HepG2 (cell line): ENCODE results near the gene PPARA. TPM values are rescaled to one million over a fixed set of nuclear protein-coding genes. Genes with fewer than 3 reads are reported as not detected.

ENCODE experiments used
- ATF1 ChIP-seq: IDR thresholded peaks from 2 replicates; pipeline ENCODE4 v1.6.1; 2016; ENCODE audit warnings: mild to moderate bottlenecking, control low read depth
- ERF ChIP-seq: IDR thresholded peaks from 2 replicates; pipeline ENCODE4 v1.6.1; 2018; ENCODE audit warnings: missing biosample characterization, missing genetic modification reagents
- EZH2 ChIP-seq: conservative IDR thresholded peaks from 2 replicates; pipeline ENCODE4 v1.6.1; 2012; ENCODE audit warnings: mild to moderate bottlenecking, low read depth, low read length, moderate library complexity
- HMG20A ChIP-seq: IDR thresholded peaks from 2 replicates; pipeline ENCODE4 v1.6.1; 2016; ENCODE audit warnings: borderline replicate concordance
- KLF6 ChIP-seq: IDR thresholded peaks from 2 replicates; pipeline ENCODE4 v1.8.0; 2016; ENCODE audit warnings: missing biosample characterization, missing genetic modification reagents
- MEF2D ChIP-seq: sonication (generic); formaldehyde crosslinking; IDR thresholded peaks from 2 replicates; pipeline ENCODE4 v1.5.1; 2020; ENCODE audit warnings: mild to moderate bottlenecking, missing genetic modification reagents
- NFE2 ChIP-seq: sonication (generic); formaldehyde crosslinking; IDR thresholded peaks from 2 replicates; pipeline ENCODE4 v1.4.0; 2020; ENCODE audit warnings: missing genetic modification reagents
- NR2C2 ChIP-seq: sonication (generic); formaldehyde crosslinking; IDR thresholded peaks from 2 replicates; pipeline ENCODE4 v1.4.0; 2020; ENCODE audit warnings: missing genetic modification reagents, mild to moderate bottlenecking, moderate library complexity, borderline replicate concordance
- PAWR ChIP-seq: sonication (generic); formaldehyde crosslinking; IDR thresholded peaks from 2 replicates; pipeline ENCODE4 v1.4.0; 2020; ENCODE audit warnings: missing genetic modification reagents, mild to moderate bottlenecking, borderline replicate concordance
- POLR2AphosphoS2 ChIP-seq: IDR thresholded peaks from 2 replicates; pipeline ENCODE4 v1.6.1; 2011; ENCODE audit warnings: low read depth, low read length, improper control_type of control experiment
- RBAK ChIP-seq: sonication (generic); formaldehyde crosslinking; IDR thresholded peaks from 2 replicates; pipeline ENCODE4 v1.5.1; 2020; ENCODE audit warnings: mild to moderate bottlenecking, missing genetic modification reagents
- THRA ChIP-seq: sonication (generic); formaldehyde crosslinking; IDR thresholded peaks from 2 replicates; pipeline ENCODE4 v1.4.0; 2020; ENCODE audit warnings: missing genetic modification reagents, borderline replicate concordance
- ZBTB1 ChIP-seq: sonication (generic); formaldehyde crosslinking; IDR thresholded peaks from 2 replicates; pipeline ENCODE4 v1.4.0; 2020; ENCODE audit warnings: missing genetic modification reagents, borderline replicate concordance
- ZNF720 ChIP-seq: sonication (generic); formaldehyde crosslinking; IDR thresholded peaks from 2 replicates; pipeline ENCODE4 v1.4.0; 2020; ENCODE audit warnings: missing genetic modification reagents
- ZNF747 ChIP-seq: sonication (generic); formaldehyde crosslinking; IDR thresholded peaks from 2 replicates; pipeline ENCODE4 v1.8.1; 2023; ENCODE audit warnings: missing genetic modification reagents, mild to moderate bottlenecking, borderline replicate concordance
- ZNF839 ChIP-seq: sonication (generic); formaldehyde crosslinking; IDR thresholded peaks from 2 replicates; pipeline ENCODE4 v1.4.0; 2020; ENCODE audit warnings: missing genetic modification reagents, mild to moderate bottlenecking, borderline replicate concordance
- polyA plus RNA-seq, 8 experiments: library from polyadenylated mRNA; depleted of rRNA in 3 of 8; stranded (reverse) in 7 of 8; unstranded in 1 of 8; fragments of >200 nt; fragmentation: Illumina TruSeq in 4 of 8; extraction: Trizol in 4 of 8; gene quantifications; 2 replicates each; pipeline versions ENCODE4 v1.2.1 to v1.2.3, GENCODE V29; 2011 to 2016; ENCODE audit warnings: low read depth in 4 of 8, missing spikeins in 1 of 8, mixed read lengths in 1 of 8; ENCODE audit not compliant: insufficient read depth in 1 of 8
- total RNA-seq, 5 experiments: library from RNA; depleted of rRNA; stranded (reverse); fragments of >200 nt; fragmentation: Illumina TruSeq; extraction: Trizol; gene quantifications; 2 replicates each; pipeline ENCODE4 v1.2.3, GENCODE V29; 2016; ENCODE audit warnings: low read depth in 1 of 5
- TF ChIP-seq, protein P1 (sequence below): sonication (generic); formaldehyde crosslinking; IDR thresholded peaks from 2 replicates; pipeline ENCODE4 v1.4.0; 2020; ENCODE audit warnings: low read depth, missing genetic modification reagents
- TF ChIP-seq, protein P2 (sequence below): sonication (generic); formaldehyde crosslinking; IDR thresholded peaks from 2 replicates; pipeline ENCODE4 v1.5.1; 2020; ENCODE audit warnings: missing genetic modification reagents, mild to moderate bottlenecking, borderline replicate concordance
- TF ChIP-seq, protein P3 (sequence below): IDR thresholded peaks from 2 replicates; pipeline ENCODE4 v1.6.1; 2016; ENCODE audit warnings: control low read depth
- TF ChIP-seq, protein P4 (sequence below): sonication (generic); formaldehyde crosslinking; IDR thresholded peaks from 2 replicates; pipeline ENCODE4 v1.8.1; 2023; ENCODE audit warnings: missing genetic modification reagents, inconsistent platforms, borderline replicate concordance

The PPARA gene
- total and polyA plus RNA-seq, 2 of the 13 experiments (the other 11 are each of a cell fraction or from before 2014, with no cell fraction given), result 18.2 to 24.7 TPM

- TF ChIP-seq, protein P1, sequence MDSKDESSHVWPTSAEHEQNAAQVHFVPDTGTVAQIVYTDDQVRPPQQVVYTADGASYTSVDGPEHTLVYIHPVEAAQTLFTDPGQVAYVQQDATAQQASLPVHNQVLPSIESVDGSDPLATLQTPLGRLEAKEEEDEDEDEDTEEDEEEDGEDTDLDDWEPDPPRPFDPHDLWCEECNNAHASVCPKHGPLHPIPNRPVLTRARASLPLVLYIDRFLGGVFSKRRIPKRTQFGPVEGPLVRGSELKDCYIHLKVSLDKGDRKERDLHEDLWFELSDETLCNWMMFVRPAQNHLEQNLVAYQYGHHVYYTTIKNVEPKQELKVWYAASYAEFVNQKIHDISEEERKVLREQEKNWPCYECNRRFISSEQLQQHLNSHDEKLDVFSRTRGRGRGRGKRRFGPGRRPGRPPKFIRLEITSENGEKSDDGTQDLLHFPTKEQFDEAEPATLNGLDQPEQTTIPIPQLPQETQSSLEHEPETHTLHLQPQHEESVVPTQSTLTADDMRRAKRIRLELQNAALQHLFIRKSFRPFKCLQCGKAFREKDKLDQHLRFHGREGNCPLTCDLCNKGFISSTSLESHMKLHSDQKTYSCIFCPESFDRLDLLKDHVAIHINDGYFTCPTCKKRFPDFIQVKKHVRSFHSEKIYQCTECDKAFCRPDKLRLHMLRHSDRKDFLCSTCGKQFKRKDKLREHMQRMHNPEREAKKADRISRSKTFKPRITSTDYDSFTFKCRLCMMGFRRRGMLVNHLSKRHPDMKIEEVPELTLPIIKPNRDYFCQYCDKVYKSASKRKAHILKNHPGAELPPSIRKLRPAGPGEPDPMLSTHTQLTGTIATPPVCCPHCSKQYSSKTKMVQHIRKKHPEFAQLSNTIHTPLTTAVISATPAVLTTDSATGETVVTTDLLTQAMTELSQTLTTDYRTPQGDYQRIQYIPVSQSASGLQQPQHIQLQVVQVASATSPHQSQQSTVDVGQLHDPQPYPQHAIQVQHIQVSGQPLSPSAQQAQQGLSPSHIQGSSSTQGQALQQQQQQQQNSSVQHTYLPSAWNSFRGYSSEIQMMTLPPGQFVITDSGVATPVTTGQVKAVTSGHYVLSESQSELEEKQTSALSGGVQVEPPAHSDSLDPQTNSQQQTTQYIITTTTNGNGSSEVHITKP (CRISPR knock-in tag), result no peak
- TF ChIP-seq ZNF839 (CRISPR knock-in tag) (no peak; the same call in 1 of the 2 replicates), NFE2 (CRISPR knock-in tag) (no peak), POLR2AphosphoS2 (no peak), NR2C2 (peak; percentile 63), RBAK (CRISPR knock-in tag) (no peak), EZH2 (no peak), THRA (peak; percentile 59; the same call in 1 of the 2 replicates), KLF6 (CRISPR knock-in tag) (no peak), MEF2D (CRISPR knock-in tag) (peak; percentile 51), HMG20A (CRISPR knock-in tag) (0 out of 2 replicates have a peak, but pooled peaks have one; percentile 76), ATF1 (CRISPR knock-in tag) (no peak), ERF (CRISPR knock-in tag) (peak; percentile 48; the same call in 1 of the 2 replicates), ZNF747 (CRISPR knock-in tag) (peak; percentile 91), PAWR (no peak), ZNF720 (CRISPR knock-in tag) (no peak), ZBTB1 (0 out of 2 replicates have a peak, but pooled peaks have one; percentile 15)
- TF ChIP-seq, protein P2, sequence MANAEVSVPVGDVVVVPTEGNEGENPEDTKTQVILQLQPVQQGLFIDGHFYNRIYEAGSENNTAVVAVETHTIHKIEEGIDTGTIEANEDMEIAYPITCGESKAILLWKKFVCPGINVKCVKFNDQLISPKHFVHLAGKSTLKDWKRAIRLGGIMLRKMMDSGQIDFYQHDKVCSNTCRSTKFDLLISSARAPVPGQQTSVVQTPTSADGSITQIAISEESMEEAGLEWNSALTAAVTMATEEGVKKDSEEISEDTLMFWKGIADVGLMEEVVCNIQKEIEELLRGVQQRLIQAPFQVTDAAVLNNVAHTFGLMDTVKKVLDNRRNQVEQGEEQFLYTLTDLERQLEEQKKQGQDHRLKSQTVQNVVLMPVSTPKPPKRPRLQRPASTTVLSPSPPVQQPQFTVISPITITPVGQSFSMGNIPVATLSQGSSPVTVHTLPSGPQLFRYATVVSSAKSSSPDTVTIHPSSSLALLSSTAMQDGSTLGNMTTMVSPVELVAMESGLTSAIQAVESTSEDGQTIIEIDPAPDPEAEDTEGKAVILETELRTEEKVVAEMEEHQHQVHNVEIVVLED (CRISPR knock-in tag), result peak; percentile 54
- TF ChIP-seq, protein P3, sequence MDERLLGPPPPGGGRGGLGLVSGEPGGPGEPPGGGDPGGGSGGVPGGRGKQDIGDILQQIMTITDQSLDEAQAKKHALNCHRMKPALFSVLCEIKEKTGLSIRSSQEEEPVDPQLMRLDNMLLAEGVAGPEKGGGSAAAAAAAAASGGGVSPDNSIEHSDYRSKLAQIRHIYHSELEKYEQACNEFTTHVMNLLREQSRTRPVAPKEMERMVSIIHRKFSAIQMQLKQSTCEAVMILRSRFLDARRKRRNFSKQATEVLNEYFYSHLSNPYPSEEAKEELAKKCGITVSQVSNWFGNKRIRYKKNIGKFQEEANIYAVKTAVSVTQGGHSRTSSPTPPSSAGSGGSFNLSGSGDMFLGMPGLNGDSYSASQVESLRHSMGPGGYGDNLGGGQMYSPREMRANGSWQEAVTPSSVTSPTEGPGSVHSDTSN (CRISPR knock-in tag), result no peak
- TF ChIP-seq, protein P4, sequence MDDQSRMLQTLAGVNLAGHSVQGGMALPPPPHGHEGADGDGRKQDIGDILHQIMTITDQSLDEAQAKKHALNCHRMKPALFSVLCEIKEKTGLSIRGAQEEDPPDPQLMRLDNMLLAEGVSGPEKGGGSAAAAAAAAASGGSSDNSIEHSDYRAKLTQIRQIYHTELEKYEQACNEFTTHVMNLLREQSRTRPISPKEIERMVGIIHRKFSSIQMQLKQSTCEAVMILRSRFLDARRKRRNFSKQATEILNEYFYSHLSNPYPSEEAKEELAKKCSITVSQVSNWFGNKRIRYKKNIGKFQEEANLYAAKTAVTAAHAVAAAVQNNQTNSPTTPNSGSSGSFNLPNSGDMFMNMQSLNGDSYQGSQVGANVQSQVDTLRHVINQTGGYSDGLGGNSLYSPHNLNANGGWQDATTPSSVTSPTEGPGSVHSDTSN (CRISPR knock-in tag), result no peak
Observed at GRCh38 chr22:46147471-46148267, 2.7 kb upstream of the PPARA start (continued).
